Stimulated activated memory B cell treated with anti-CD40 and anti-IgM and Interleukin-4, amounts not matched to agents 10 μg/mL and 1 μg/mL and 100 μg/mL, for 72 hours (primary cell): Measurements from ENCODE around the gene CBLB.
A peak's percentile ranks its signal among the peaks of the same experiment; 100 is the strongest.
"Not testable (repeated sequence)": the region's sequence is repeated elsewhere in the genome, so short reads cannot be mapped to it uniquely, and the experiment has no call there.

ENCODE experiments used
- ATAC-seq: fragments of 150-1000 bp; cut with Tn5 transposase; 2 replicates; pipeline ENCODE4 v1.10.0; 2021
- H3K27ac Mint-ChIP-seq: one replicate; pipeline ENCODE4 v1.8.0; 2022; ENCODE audit warnings: mild to moderate bottlenecking, mixed read lengths
- H3K27me3 Mint-ChIP-seq: one replicate; pipeline ENCODE4 v1.8.0; 2022; ENCODE audit warnings: mixed read lengths
- H3K36me3 Mint-ChIP-seq: one replicate; pipeline ENCODE4 v1.8.0; 2022; ENCODE audit warnings: mixed read lengths
- H3K4me1 Mint-ChIP-seq: one replicate; pipeline ENCODE4 v1.8.0; 2022; ENCODE audit warnings: mixed read lengths
- H3K4me3 Mint-ChIP-seq: one replicate; pipeline ENCODE4 v1.8.0; 2022; ENCODE audit warnings: mild to moderate bottlenecking, moderate library complexity, mixed read lengths
- H3K9me3 Mint-ChIP-seq: one replicate; pipeline ENCODE4 v1.8.0; 2022; ENCODE audit warnings: mixed read lengths

Gene CBLB

DNA sequence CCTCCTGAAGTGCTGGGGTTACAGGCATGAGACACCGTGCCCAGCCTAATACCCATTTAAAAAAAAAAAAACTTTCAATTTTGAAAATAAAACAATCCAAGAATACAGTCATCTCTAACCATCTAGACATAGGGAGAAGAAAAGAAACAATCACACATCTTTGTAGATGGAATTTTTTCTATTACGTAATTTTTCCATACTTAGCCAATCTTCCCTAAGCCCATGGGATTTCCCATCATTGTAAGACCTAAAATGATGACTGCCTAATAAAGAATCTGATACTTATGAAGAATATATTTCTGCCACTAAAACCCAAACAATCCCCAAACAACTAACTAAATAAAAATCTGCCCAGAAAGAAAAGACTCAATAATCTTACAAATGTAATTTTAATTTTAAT is 88.7 kb downstream of the CBLB start:
- no peak overlapping the region for H3K27ac Mint-ChIP-seq
- no peak for ATAC-seq
- peaks cover 26% of the 10 kb centered on the region for H3K4me1 Mint-ChIP-seq
- no peak overlapping the region for H3K4me3 Mint-ChIP-seq
- no peaks in the 10 kb centered on the region for H3K36me3 Mint-ChIP-seq
- H3K9me3 Mint-ChIP-seq: no peaks in the 10 kb centered on the region
- H3K27me3 Mint-ChIP-seq: no peaks in the 10 kb centered on the region

DNA sequence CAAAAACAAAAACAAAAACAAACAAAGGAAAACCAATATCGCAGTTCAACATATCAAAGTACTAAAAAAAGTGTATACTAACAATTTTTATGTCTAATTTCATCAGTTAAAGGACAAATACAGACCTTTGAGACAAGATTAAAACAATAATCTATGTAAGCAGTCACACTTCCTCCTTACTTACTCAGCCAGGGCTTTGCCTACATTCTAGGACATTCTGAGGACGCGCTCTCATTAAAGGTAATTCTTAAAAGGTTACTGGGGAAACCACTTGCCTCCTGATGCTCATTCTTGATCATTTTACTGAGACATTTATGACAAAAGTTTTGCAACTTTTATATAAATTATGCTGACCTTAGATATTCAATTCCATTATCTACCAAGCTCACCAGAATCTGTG is 93.4 kb downstream of the CBLB start:
- H3K36me3 Mint-ChIP-seq: peaks cover 9% of the 10 kb centered on the region
- H3K27me3 Mint-ChIP-seq: no peaks in the 10 kb centered on the region
- H3K4me1 Mint-ChIP-seq: peaks cover 55% of the 10 kb centered on the region
- no peaks in the 10 kb centered on the region for H3K9me3 Mint-ChIP-seq
- no peak overlapping the region for H3K27ac Mint-ChIP-seq
- no peak overlapping the region for H3K4me3 Mint-ChIP-seq
- ATAC-seq: no peak

GRCh38 chr3:105774444-105775180 is 94.2 kb downstream of the CBLB start:
- no peaks in the 10 kb centered on the region for H3K9me3 Mint-ChIP-seq
- ATAC-seq: no peak
- H3K27ac Mint-ChIP-seq: no peak overlapping the region
- peaks cover 55% of the 10 kb centered on the region for H3K4me1 Mint-ChIP-seq
- no peak overlapping the region for H3K4me3 Mint-ChIP-seq
- no peaks in the 10 kb centered on the region for H3K27me3 Mint-ChIP-seq
- H3K36me3 Mint-ChIP-seq: peaks cover 17% of the 10 kb centered on the region

DNA sequence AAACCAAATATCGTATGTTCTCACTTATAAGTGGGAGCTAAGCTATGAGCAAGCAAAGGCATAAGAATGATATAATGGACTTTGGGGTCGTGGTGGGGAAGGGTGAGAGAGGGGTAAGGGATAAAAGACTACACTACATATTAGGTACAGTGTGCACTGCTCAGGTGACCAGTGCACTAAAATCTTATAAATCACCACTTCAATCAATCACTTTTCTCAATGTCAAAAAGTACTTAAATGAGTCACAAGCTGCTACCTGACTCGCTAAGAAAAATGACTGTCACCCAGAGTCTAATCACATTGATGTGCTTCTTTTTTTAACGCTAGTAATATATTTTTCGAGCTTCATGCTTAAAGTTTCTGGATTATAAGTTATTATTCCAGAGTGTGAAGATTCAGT is 95.5 kb downstream of the CBLB start:
- no peak overlapping the region for H3K4me3 Mint-ChIP-seq
- no peaks in the 10 kb centered on the region for H3K9me3 Mint-ChIP-seq
- H3K36me3 Mint-ChIP-seq: peaks cover 30% of the 10 kb centered on the region
- H3K4me1 Mint-ChIP-seq: peaks cover 62% of the 10 kb centered on the region
- H3K27me3 Mint-ChIP-seq: no peaks in the 10 kb centered on the region
- ATAC-seq: no peak
- no peak overlapping the region for H3K27ac Mint-ChIP-seq

- H3K36me3 Mint-ChIP-seq: peaks cover 30% of the 10 kb centered on the region
- H3K4me1 Mint-ChIP-seq: peaks cover 63% of the 10 kb centered on the region
- peak overlapping the region; percentile 15 for H3K27ac Mint-ChIP-seq
- H3K4me3 Mint-ChIP-seq: no peak overlapping the region
- no peaks in the 10 kb centered on the region for H3K27me3 Mint-ChIP-seq
- no peak for ATAC-seq
- no peaks in the 10 kb centered on the region for H3K9me3 Mint-ChIP-seq
Measured at GRCh38 chr3:105772635-105773034, 96.2 kb downstream of the CBLB start.

DNA sequence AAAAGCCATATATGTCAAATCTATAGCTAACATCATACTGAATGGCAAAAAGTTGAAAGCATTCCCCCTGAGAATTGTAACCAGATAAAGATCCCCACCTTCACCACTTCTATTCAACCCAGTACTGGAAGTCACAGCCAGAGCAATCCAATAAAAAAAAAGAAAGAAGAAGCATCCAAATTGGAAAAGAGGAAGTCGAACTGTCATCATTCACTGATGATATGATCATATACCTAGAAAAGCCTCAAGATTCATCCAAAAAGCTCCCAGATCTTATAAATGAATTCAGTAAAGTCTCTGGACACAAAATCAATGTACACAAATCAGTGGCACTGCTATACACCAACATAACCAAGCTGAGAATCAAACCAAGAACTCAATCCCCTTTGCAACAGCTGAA is 97.4 kb downstream of the CBLB start:
- H3K27ac Mint-ChIP-seq: no peak overlapping the region
- ATAC-seq: no peak

GRCh38 chr3:105770410-105770809 is 98.4 kb downstream of the CBLB start:
- H3K4me1 Mint-ChIP-seq: peaks cover 65% of the 10 kb centered on the region
- peaks cover 30% of the 10 kb centered on the region for H3K36me3 Mint-ChIP-seq
- ATAC-seq: no peak
- no peaks in the 10 kb centered on the region for H3K27me3 Mint-ChIP-seq
- no peak overlapping the region for H3K4me3 Mint-ChIP-seq
- H3K27ac Mint-ChIP-seq: peak overlapping the region; percentile 32
- H3K9me3 Mint-ChIP-seq: no peaks in the 10 kb centered on the region

More for the DNA sequence above, 97.4 kb downstream of the CBLB start:
- Mint-ChIP-seq H3K4me3 (no peak overlapping the region), H3K27me3 (no peaks in the 10 kb centered on the region), H3K9me3 (no peaks in the 10 kb centered on the region), H3K4me1 (peaks cover 64% of the 10 kb centered on the region), H3K36me3 (peaks cover 30% of the 10 kb centered on the region)

GRCh38 chr3:105767776-105768175 is 101.0 kb downstream of the CBLB start:
- no peak overlapping the region for H3K27ac Mint-ChIP-seq
- peaks cover 59% of the 10 kb centered on the region for H3K4me1 Mint-ChIP-seq
- no peaks in the 10 kb centered on the region for H3K27me3 Mint-ChIP-seq
- H3K4me3 Mint-ChIP-seq: no peak overlapping the region
- H3K36me3 Mint-ChIP-seq: peaks cover 39% of the 10 kb centered on the region
- peaks cover under 1% of the 10 kb centered on the region for H3K9me3 Mint-ChIP-seq
- ATAC-seq: no peak

DNA sequence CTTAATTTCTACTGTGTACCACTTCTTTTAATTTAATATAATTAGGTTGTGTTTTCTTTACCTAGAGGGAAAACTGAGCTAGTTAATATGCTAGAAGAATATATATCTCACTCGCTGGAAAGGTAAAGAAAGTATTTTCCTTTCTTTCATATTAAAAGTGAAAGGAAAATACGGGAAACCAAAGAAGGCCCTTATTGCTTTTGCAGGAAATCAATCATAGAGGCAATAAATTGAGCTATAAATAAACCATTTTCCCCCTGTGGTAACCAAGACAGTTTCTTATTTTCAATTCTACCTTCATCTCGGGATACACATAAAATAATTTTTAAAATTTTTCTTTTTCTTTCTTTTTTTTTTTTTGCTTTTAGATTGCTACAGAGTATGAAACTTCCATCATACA is 101.6 kb downstream of the CBLB start:
- H3K4me1 Mint-ChIP-seq: peaks cover 53% of the 10 kb centered on the region
- no peak overlapping the region for H3K4me3 Mint-ChIP-seq
- no peak overlapping the region for H3K27ac Mint-ChIP-seq
- peaks cover 45% of the 10 kb centered on the region for H3K36me3 Mint-ChIP-seq
- peaks cover 5% of the 10 kb centered on the region for H3K9me3 Mint-ChIP-seq
- no peaks in the 10 kb centered on the region for H3K27me3 Mint-ChIP-seq
- ATAC-seq: no peak

DNA sequence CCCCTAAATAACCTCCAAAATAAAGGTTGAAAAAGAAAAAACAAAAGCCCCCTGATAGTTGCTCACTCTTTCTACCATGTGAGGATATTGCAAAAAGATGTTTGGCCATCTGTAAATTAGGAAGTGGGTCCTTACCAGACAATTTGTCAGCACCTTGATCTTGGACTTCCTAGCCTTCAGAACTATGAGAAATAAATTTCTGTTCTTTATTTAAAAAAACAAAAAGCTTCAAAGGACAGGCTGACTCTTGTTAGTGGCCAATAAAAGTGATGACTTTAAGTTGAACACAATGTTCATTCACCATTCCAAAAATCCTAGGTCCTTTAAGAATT is 103.5 kb downstream of the CBLB start:
- no peaks in the 10 kb centered on the region for H3K27me3 Mint-ChIP-seq
- H3K4me3 Mint-ChIP-seq: no peak overlapping the region
- H3K27ac Mint-ChIP-seq: peak overlapping the region; percentile 45
- H3K4me1 Mint-ChIP-seq: peaks cover 35% of the 10 kb centered on the region
- H3K9me3 Mint-ChIP-seq: peaks cover 12% of the 10 kb centered on the region
- H3K36me3 Mint-ChIP-seq: peaks cover 45% of the 10 kb centered on the region
- ATAC-seq: no peak

DNA sequence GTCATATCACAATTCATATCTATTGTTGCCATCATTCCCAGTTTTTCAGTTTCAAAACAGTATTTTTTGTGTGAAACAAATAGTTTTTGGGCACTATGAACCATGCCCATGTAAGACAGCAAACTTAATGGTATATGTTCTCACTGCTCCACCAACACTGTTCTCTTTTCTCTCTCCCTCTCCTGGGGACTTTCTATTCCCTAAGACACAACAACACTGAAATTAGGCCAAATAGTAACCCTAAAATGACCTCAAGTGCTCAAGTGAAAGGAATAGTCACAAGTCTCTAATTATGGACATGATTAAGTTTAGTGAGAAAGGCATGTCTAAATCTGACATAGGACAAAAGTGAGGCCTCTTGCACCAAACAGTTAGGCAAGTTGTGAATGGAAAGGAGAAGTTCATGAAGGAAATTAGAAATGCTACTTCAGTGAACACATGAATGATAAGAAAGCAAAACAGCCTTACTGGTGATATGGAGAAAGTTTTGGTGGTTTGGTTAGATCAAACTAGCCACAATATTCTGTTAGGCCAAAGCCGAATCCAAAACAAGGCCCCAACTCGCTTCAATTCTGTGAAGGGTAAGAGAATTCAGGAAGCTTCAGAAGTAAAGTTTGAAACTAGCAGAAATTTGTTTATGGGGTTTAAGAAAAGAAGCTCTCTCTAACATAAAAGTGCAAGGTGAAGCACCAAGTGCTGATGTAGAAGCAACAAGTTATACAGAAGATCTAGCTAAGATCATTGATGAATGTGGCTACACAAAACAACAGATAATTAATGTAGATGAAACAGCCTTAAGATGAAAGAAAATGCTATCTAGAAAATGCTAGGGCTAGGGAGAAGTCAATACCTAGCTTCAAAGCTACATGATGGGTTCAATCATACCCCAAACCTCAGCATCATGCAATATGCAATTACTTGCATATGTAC is 104.2 kb downstream of the CBLB start:
- peak; percentile 53 for ATAC-seq
- Mint-ChIP-seq H3K4me1 (peaks cover 35% of the 10 kb centered on the region), H3K27ac (peak overlapping the region; percentile 45), H3K9me3 (peaks cover 12% of the 10 kb centered on the region), H3K36me3 (peaks cover 42% of the 10 kb centered on the region), H3K4me3 (no peak overlapping the region), H3K27me3 (no peaks in the 10 kb centered on the region)

- Mint-ChIP-seq H3K4me1 (peaks cover 32% of the 10 kb centered on the region), H3K27me3 (no peaks in the 10 kb centered on the region), H3K4me3 (no peak overlapping the region), H3K27ac (no peak overlapping the region), H3K36me3 (peaks cover 41% of the 10 kb centered on the region), H3K9me3 (peaks cover 12% of the 10 kb centered on the region)
- ATAC-seq: no peak
Measured at GRCh38 chr3:105763659-105764036, 105.2 kb downstream of the CBLB start.

DNA sequence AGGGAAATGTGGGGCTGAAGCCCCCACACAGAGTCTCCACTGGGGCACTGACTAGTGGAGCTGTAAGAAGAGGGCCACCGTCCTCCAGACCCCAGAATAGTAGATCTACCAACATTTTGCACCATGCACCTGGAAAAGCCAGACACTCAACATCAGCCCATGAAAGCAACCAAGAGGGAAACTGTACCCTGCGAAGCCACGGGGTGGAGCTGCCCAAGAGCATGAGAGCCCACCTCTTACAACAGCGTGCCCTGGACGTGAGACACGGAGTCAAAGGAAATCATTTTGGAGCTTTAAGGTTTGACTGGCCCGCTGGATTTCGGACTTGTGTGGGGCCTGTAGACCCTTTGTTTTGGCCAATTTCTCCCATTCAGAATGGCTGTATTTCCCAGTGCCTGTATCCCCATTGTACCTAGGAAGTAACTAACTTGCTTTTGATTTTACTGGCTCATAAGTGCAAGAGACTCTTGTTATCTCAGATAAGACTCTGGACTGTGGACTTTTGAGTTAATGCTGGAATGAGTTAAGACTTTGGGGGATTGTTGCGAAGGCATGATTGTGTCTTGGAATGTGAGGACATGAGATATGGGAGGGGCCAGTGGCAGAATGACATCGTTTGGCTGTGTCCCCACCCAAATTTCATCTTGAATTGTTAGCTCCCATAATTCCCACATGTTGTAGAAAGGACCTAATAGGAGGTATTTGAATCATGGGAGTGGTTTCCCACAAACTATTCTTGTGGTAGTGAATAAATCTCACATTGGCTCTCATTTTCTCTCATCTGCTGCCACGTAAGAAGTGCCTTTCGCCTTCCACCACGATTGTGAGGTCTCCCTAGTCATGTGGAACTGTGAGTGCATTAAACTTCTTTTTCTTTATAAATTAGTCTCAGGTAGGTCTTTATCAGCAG is 105.8 kb downstream of the CBLB start:
- Mint-ChIP-seq H3K27me3 (no peaks in the 10 kb centered on the region), H3K36me3 (peaks cover 38% of the 10 kb centered on the region), H3K4me1 (peaks cover 26% of the 10 kb centered on the region), H3K9me3 (peaks cover 12% of the 10 kb centered on the region), H3K4me3 (no peak overlapping the region), H3K27ac (no peak overlapping the region)
- ATAC-seq: no peak

- not testable (repeated sequence) for H3K27me3 Mint-ChIP-seq, H3K27ac Mint-ChIP-seq, H3K4me3 Mint-ChIP-seq, ATAC-seq
- Mint-ChIP-seq H3K36me3 (peaks cover 38% of the 10 kb centered on the region), H3K9me3 (peaks cover 12% of the 10 kb centered on the region), H3K4me1 (peaks cover 20% of the 10 kb centered on the region)
Measured at GRCh38 chr3:105762214-105762613, 106.6 kb downstream of the CBLB start.

GRCh38 chr3:105759442-105760078 is 109.3 kb downstream of the CBLB start:
- no peak overlapping the region for H3K27ac Mint-ChIP-seq
- ATAC-seq: no peak
- H3K27me3 Mint-ChIP-seq: no peaks in the 10 kb centered on the region
- peaks cover 12% of the 10 kb centered on the region for H3K9me3 Mint-ChIP-seq
- peaks cover 4% of the 10 kb centered on the region for H3K4me1 Mint-ChIP-seq
- H3K4me3 Mint-ChIP-seq: no peak overlapping the region
- peaks cover 43% of the 10 kb centered on the region for H3K36me3 Mint-ChIP-seq
